Measurements from ENCODE around the gene DUS3L.

The DUS3L gene

GRCh38 chr19:5790559-5791520, at the start of gene DUS3L:
TSS of gene DUS3L (minus strand) at chr19:5791163. CDS start at chr19:5791141, 22 bp downstream.
- DNase-seq = peak; percentile 93

DNA sequence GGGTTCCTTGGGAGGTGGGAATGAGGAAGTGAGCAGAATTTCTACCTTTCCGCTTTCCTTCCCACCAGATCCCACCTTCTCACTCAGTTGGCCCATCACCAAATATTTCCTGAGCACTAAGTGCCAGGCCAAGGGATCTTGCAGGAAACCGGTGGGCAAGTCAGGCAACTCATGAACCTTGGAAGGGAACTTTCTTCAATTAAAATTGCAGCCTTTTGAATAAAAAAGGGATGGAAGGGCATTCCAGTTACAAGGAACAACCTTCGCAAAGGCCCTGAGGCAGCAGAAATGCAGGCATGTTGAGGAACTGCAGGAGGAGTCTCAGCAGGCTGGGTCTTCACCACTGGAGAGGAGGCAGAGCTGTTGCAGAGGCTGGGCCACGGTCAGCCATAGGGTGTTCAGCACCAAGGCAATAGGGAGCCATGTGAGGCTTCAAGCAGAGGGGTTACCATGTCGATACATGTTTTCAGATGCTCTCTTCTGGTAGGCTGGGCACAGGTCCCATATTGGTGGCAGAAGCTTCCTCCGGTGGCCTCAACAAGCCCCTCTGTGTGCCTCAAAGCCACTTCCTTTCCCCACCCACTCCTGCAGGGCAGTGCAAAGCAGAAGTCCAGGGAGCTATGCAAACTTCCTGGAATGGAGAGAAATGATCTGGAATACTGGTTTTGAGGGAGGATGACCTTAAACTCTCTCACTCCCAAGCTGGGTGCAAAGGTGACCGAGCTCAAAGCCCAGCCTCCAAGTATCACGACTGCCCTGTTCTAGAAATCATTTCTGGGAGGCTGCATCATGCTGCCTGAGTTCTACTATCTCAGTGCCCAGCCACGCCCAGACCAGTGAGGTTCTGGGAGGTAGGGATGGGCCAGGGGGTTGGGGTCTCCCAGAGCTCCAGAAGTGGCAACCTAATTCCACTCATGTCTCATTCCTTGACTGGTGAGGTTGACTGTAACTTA, 48.4 kb upstream of the DUS3L start, which contains the start of gene FUT6:
TSS of gene FUT6 (minus strand) at position 638 of the 953 bp plus-strand sequence. CDS start 7,135 bp downstream, outside the sequence.
- no peak for DNase-seq

GRCh38 chr19:5838353-5839064, 47.5 kb upstream of the DUS3L start:
- DNase-seq = no peak

DNA sequence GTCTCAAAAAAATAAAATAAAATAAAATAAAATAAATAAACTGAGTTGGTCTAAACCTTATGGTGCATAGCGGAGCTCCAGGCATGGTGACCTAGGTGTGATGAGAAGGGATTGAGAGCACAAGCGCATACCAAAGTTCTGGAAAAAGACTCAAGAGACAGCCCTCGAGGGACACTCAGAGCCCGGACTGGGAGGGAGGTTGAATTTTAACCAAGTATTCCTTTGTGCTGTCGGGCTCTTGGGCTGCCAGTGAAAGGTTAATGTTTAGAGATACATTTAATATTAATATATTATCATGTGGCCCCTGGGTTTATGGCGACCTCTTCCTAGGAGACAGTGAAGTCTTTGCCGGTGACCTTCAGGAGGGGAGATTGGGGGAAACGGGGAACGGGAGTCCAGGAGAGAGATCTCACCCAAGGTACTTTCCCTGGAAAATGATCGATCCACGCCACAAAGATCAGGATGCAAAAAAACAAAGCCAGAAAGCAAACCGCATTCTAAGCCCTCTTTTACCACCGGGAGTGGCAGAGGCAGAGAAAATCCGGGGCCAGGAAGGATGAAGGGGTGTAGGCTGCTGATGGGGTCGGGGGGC, 46.9 kb upstream of the DUS3L start:
- DNase-seq = no peak

GRCh38 chr19:5832527-5833216, 41.7 kb upstream of the DUS3L start:
- DNase-seq = no peak

- no peak for DNase-seq
These were observed 41.1 kb upstream of the DUS3L start for GRCh38 chr19:5832061-5832460.

- DNase-seq = no peak
These were observed 40.2 kb upstream of the DUS3L start for GRCh38 chr19:5831159-5831558.

GRCh38 chr19:5829567-5830310, 38.8 kb upstream of the DUS3L start:
- no peak for DNase-seq

- no peak for DNase-seq
These were observed 38.0 kb upstream of the DUS3L start for GRCh38 chr19:5828661-5829566.

DNA sequence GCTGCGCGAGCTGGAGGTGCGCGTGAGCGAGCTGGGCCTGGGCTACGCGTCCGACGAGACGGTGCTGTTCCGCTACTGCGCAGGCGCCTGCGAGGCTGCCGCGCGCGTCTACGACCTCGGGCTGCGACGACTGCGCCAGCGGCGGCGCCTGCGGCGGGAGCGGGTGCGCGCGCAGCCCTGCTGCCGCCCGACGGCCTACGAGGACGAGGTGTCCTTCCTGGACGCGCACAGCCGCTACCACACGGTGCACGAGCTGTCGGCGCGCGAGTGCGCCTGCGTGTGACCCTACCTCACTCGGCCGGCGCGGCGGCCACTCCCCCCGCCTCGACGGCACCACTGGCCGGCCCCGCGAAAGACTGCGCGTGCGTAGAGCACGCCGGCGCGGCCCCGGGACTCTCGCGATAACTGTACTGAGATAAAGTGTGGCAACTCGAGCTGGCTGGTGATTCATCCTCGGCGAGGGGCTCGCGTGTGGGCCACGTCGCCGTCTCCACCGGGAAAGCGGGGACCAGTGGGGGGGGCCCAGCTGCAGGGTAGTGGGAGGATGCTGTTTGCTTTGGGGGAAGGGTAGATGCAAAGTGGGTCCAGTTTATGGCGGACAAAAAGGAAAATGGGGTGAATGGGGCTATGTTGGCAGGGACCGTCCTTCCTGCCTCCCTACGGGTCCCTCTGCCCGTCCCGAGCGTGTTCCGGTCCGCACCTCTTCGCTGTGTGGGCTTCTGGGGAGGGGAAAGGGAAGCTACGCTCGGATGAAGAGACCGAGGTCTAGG, 37.1 kb upstream of the DUS3L start:
- DNase-seq = no peak

DNA sequence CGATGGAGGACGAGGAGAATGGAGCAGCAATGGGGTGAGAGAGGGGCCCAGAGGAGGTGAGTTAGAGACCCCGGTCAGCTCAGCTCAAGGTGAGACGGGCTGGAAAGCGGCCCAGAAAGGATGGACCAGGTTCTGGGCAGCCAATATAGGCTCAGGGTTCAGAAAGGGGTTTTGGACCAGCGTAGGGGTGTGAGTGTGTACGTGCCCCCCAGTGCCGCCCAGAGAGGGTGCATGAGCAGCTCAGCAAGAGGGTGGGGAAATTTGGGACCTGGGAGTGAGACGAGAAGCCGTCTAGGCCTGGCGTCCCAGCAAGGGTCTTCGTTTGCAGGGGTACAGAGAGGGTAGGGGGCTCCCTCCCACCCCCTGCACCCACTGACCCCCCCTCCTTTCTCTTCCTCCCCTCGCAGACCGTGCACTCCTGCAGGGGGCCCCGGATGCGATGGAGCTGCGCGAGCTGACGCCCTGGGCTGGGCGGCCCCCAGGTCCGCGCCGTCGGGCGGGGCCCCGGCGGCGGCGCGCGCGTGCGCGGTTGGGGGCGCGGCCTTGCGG, 36.5 kb upstream of the DUS3L start:
- no peak for DNase-seq

GRCh38 chr19:5826531-5827341, 35.8 kb upstream of the DUS3L start:
- DNase-seq = no peak

GRCh38 chr19:5825178-5825577, 34.2 kb upstream of the DUS3L start:
- no peak for DNase-seq

- no peak for DNase-seq
These were observed 33.8 kb upstream of the DUS3L start for GRCh38 chr19:5824751-5825150.

DNA sequence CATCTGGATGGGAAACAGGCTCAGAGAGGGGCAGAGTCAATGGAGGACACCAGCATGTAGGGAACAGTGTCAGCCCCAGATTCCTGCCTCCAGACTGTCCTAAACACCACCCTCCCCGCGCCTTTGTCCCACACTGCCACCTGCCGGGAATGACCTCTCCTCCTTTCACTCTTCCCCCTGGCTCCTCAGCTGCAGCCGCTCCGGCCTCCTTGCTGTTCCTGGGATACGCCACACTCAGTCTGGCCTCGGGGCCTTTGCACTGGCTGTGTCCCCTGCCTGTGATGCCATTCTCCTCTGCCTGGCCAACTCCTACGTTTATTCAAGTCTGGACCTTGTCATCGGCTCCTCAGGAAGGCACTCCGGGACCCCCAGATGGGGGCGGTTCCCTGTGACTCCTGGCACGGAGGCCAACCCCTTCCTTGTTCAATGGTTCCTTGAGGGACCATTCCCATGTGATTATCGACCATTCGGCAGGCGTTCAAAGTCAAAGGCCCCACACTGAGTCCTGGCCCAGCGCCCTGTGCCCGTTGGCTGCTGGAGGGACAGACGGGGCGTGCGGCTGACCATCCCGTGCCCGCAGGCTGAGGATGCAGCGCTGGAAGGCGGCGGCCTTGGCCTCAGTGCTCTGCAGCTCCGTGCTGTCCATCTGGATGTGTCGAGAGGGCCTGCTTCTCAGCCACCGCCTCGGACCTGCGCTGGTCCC, 32.8 kb upstream of the DUS3L start:
- DNase-seq = no peak

GRCh38 chr19:5822181-5822844, 31.4 kb upstream of the DUS3L start:
- no peak for DNase-seq
